Astrocyte (in vitro differentiated cells and primary cell): ENCODE measurements around the gene PPP4R2. TPM values are rescaled to one million over a fixed set of nuclear protein-coding genes. Genes with fewer than 3 reads are reported as not detected.

Source experiments
- DNase-seq: peaks from one replicate; pipeline ENCODE4 v3.0.0-alpha.2; 2010; ENCODE audit warnings: low read depth
- FAIRE-seq: peaks from 2 replicates; lab custom pipeline; 2011; peaks lifted over from hg19 to GRCh38; lab: Jason Lieb, UNC
- H2AFZ ChIP-seq: 2 replicates; pipeline ENCODE4 v1.6.0; 2012; ENCODE audit warnings: low read depth, low read length, inconsistent platforms
- H3K27ac ChIP-seq: 2 replicates; pipeline ENCODE4 v1.5.1; 2011; ENCODE audit warnings: low read depth, low read length, inconsistent platforms
- H3K27me3 ChIP-seq: 2 replicates; pipeline ENCODE4 v1.6.0; 2011; ENCODE audit warnings: low read length, inconsistent platforms; ENCODE audit not compliant: insufficient read depth
- H3K36me3 ChIP-seq: 2 replicates; pipeline ENCODE4 v1.5.1; 2011; ENCODE audit warnings: low read length, inconsistent platforms; ENCODE audit not compliant: insufficient read depth
- H3K4me1 ChIP-seq: 2 replicates; pipeline ENCODE4 v1.5.1; 2011; ENCODE audit warnings: low read length, inconsistent platforms; ENCODE audit not compliant: insufficient read depth
- H3K4me2 ChIP-seq: 2 replicates; pipeline ENCODE4 v1.6.0; 2012; ENCODE audit warnings: low read length, inconsistent platforms
- H3K4me3 ChIP-seq: 2 replicates; pipeline ENCODE4 v1.5.1; 2011; ENCODE audit warnings: low read depth, mild to moderate bottlenecking, low read length, inconsistent platforms; ENCODE audit not compliant: insufficient read depth
- H3K79me2 ChIP-seq: 2 replicates; pipeline ENCODE4 v1.6.0; 2012; ENCODE audit warnings: mild to moderate bottlenecking, low read length, inconsistent platforms; ENCODE audit not compliant: insufficient read depth
- H3K9ac ChIP-seq: 2 replicates; pipeline ENCODE4 v1.6.0; 2012; ENCODE audit warnings: mild to moderate bottlenecking, low read length, inconsistent platforms
- H3K9me3 ChIP-seq: 2 replicates; pipeline ENCODE4 v1.5.1; 2012; ENCODE audit warnings: low read depth, mild to moderate bottlenecking, low read length, inconsistent platforms; ENCODE audit not compliant: insufficient read depth
- H4K20me1 ChIP-seq: 2 replicates; pipeline ENCODE4 v1.6.0; 2012; ENCODE audit warnings: low read length, inconsistent platforms; ENCODE audit not compliant: insufficient read depth
- H3K27ac Mint-ChIP-seq: one replicate; pipeline ENCODE4 v1.8.0; 2021; ENCODE audit warnings: mild to moderate bottlenecking, mixed read lengths; ENCODE audit not compliant: unreplicated experiment
- H3K27me3 Mint-ChIP-seq: one replicate; pipeline ENCODE4 v1.8.0; 2021; ENCODE audit warnings: low read depth, mixed read lengths; ENCODE audit not compliant: unreplicated experiment
- H3K36me3 Mint-ChIP-seq: one replicate; pipeline ENCODE4 v1.8.0; 2021; ENCODE audit warnings: low read depth, mixed read lengths; ENCODE audit not compliant: unreplicated experiment
- H3K4me1 Mint-ChIP-seq: one replicate; pipeline ENCODE4 v1.8.0; 2021; ENCODE audit warnings: low read depth, mixed read lengths; ENCODE audit not compliant: unreplicated experiment
- H3K4me3 Mint-ChIP-seq: one replicate; pipeline ENCODE4 v1.8.0; 2021; ENCODE audit warnings: mild to moderate bottlenecking, moderate library complexity, mixed read lengths; ENCODE audit not compliant: unreplicated experiment
- H3K9me3 Mint-ChIP-seq: one replicate; pipeline ENCODE4 v1.8.0; 2021; ENCODE audit warnings: mild to moderate bottlenecking, mixed read lengths; ENCODE audit not compliant: unreplicated experiment
- CTCF ChIP-seq: IDR thresholded peaks from 2 replicates; pipeline ENCODE4 v1.5.1; 2011; ENCODE audit warnings: low read depth, mild to moderate bottlenecking, inconsistent platforms, low read length, moderate library complexity; ENCODE audit not compliant: insufficient read depth
- EZH2 ChIP-seq: IDR thresholded peaks from 2 replicates; pipeline ENCODE4 v1.6.1; 2012; ENCODE audit warnings: mild to moderate bottlenecking, low read length, inconsistent platforms; ENCODE audit not compliant: insufficient read depth
- total RNA-seq: library from RNA; stranded (reverse); gene quantifications from 2 replicates; pipeline ENCODE4 v1.2.1, GENCODE V29; 2021

PPP4R2 gene
- total RNA-seq, 1 donor from 2014 or later = 98.5 TPM

- no peaks in the 10 kb centered on the region for H4K20me1 ChIP-seq
- H3K4me3 ChIP-seq = no peak overlapping the region
- H3K9ac ChIP-seq = no peak overlapping the region
- H3K9me3 ChIP-seq = no peaks in the 10 kb centered on the region
- Mint-ChIP-seq H3K4me1 (no peaks in the 10 kb centered on the region), H3K9me3 (no peaks in the 10 kb centered on the region), H3K36me3 (no peaks in the 10 kb centered on the region), H3K4me3 (no peak overlapping the region), H3K27me3 (no peaks in the 10 kb centered on the region), H3K27ac (no peak overlapping the region)
- DNase-seq = no peak
- no peaks in the 10 kb centered on the region for H3K27me3 ChIP-seq
- no peaks in the 10 kb centered on the region for H3K36me3 ChIP-seq
- H3K79me2 ChIP-seq = no peaks in the 10 kb centered on the region
- H2AFZ ChIP-seq = no peak overlapping the region
- TF ChIP-seq CTCF = no peak
- TF ChIP-seq EZH2 = no peak
- no peak overlapping the region for H3K27ac ChIP-seq
- FAIRE-seq = no peak
- no peaks in the 10 kb centered on the region for H3K4me1 ChIP-seq
- no peak overlapping the region for H3K4me2 ChIP-seq
Observed at GRCh38 chr3:73081140-73081539, 84.5 kb downstream of the PPP4R2 start.

GRCh38 chr3:73084170-73084569, 87.6 kb downstream of the PPP4R2 start:
- FAIRE-seq = no peak
- DNase-seq = no peak
- H3K27me3 Mint-ChIP-seq = no peaks in the 10 kb centered on the region

More at GRCh38 chr3:73084170-73084569, 87.6 kb downstream of the PPP4R2 start:
- H3K4me1 ChIP-seq = no peaks in the 10 kb centered on the region
- H3K36me3 ChIP-seq = no peaks in the 10 kb centered on the region
- Mint-ChIP-seq H3K4me3 (no peak overlapping the region), H3K36me3 (no peaks in the 10 kb centered on the region), H3K27ac (no peak overlapping the region), H3K9me3 (peaks cover 1% of the 10 kb centered on the region), H3K4me1 (no peaks in the 10 kb centered on the region)
- no peak overlapping the region for H3K4me2 ChIP-seq
- no peaks in the 10 kb centered on the region for H3K79me2 ChIP-seq
- no peak overlapping the region for H3K9ac ChIP-seq
- H2AFZ ChIP-seq = no peak overlapping the region
- no peaks in the 10 kb centered on the region for H3K9me3 ChIP-seq
- no peak overlapping the region for H3K4me3 ChIP-seq
- no peak for TF ChIP-seq CTCF
- TF ChIP-seq EZH2 = no peak
- no peaks in the 10 kb centered on the region for H4K20me1 ChIP-seq
- H3K27me3 ChIP-seq = no peaks in the 10 kb centered on the region
- H3K27ac ChIP-seq = no peak overlapping the region
